GM18505 (cell line): ENCODE results near the gene SHMT2.
A peak's percentile ranks its signal among the peaks of the same experiment; 100 is the strongest.

Experiments used
- ATAC-seq: cut with Tn5 transposase; IDR thresholded peaks from one replicate; pipeline ENCODE4 v1.9.1; 2021; ENCODE audit not compliant: unreplicated experiment
- POLR2A ChIP-seq: IDR thresholded peaks from 4 replicates; pipeline ENCODE4 v1.6.1; 2011; ENCODE audit warnings: borderline replicate concordance; ENCODE audit not compliant: insufficient read depth, insufficient read length; ENCODE audit errors: extremely low read depth

The SHMT2 gene

GRCh38 chr12:57230381-57231155 is 1.1 kb downstream of the SHMT2 start:
- no peak for TF ChIP-seq POLR2A
- no peak for ATAC-seq

DNA sequence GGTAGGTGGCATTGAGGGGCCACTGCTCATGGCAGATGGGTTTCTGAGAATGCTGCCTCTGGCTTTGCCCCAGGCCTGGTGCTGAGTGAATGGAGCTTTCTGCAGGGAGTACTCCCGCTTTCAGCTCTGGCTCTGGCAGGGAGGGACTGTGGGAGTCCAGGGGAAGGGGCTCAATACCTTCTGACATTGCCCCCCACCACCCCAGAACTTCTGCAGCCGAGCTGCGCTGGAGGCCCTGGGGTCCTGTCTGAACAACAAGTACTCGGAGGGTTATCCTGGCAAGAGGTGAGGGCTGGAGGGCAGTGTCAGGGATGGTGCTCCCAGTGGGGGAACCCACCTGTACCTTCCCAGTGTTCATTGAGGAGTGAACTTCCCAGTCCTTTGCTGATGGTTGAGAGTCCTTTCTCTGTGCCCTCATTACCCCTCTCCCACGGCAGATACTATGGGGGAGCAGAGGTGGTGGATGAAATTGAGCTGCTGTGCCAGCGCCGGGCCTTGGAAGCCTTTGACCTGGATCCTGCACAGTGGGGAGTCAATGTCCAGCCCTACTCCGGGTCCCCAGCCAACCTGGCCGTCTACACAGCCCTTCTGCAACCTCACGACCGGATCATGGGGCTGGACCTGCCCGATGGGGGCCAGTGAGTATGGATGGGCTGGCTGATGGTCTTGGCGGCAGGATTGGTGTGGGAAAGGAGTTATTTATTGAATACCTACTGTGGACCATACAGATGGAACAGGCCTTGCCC is 1.9 kb downstream of the SHMT2 start:
- no peak for TF ChIP-seq POLR2A
- no peak for ATAC-seq

- TF ChIP-seq POLR2A, result no peak
- no peak for ATAC-seq
Observed at GRCh38 chr12:57232156-57232756, 2.7 kb downstream of the SHMT2 start.

DNA sequence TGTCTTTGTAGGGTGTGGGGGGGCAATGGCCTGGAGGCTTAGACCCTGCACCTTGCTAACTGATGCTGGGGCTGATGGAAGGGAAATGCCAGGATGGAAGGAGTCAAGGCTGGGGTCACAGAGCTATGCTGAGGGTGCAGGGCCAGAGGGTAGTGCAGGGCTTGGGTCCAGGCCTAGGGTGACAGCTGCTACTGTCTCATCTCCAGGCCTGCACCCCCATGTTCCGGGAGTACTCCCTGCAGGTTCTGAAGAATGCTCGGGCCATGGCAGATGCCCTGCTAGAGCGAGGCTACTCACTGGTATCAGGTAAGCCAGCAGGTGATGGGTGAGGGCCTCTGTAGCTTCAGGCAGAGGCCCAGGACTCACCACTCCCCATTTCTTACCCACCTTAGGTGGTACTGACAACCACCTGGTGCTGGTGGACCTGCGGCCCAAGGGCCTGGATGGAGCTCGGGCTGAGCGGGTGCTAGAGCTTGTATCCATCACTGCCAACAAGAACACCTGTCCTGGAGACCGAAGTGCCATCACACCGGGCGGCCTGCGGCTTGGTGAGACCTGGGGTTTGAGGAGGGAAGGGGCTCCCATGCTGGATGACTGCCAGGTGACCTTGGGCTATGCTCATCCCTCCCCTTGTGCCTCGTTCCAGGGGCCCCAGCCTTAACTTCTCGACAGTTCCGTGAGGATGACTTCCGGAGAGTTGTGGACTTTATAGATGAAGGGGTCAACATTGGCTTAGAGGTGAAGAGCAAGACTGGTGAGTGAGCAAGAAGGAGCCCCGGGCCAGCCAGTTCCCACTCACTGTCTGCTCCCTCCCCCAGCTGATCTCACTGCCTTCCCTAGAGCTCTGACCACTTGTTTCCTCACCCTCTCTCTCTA is 4.1 kb downstream of the SHMT2 start:
- TF ChIP-seq POLR2A, result peak; percentile 22
- no peak for ATAC-seq

GRCh38 chr12:57234233-57234570 is 4.7 kb downstream of the SHMT2 start:
- no peak for TF ChIP-seq POLR2A
- ATAC-seq, result no peak

DNA sequence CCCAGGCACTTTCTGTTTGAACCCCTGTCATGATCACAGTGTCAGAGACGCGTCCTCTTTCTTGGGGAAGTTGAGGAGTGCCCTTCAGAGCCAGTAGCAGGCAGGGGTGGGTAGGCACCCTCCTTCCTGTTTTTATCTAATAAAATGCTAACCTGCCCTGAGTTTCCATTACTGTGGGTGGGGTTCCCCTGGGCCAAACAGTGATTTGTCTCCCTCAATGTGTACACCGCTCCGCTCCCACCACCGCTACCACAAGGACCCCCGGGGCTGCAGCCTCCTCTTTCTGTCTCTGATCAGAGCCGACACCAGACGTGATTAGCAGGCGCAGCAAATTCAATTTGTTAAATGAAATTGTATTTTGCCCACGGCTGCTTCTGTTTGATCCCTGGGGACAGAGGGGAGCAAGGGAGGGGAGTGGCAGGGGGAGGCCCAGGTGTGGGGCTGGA is 5.1 kb downstream of the SHMT2 start:
- no peak for TF ChIP-seq POLR2A
- no peak for ATAC-seq

DNA sequence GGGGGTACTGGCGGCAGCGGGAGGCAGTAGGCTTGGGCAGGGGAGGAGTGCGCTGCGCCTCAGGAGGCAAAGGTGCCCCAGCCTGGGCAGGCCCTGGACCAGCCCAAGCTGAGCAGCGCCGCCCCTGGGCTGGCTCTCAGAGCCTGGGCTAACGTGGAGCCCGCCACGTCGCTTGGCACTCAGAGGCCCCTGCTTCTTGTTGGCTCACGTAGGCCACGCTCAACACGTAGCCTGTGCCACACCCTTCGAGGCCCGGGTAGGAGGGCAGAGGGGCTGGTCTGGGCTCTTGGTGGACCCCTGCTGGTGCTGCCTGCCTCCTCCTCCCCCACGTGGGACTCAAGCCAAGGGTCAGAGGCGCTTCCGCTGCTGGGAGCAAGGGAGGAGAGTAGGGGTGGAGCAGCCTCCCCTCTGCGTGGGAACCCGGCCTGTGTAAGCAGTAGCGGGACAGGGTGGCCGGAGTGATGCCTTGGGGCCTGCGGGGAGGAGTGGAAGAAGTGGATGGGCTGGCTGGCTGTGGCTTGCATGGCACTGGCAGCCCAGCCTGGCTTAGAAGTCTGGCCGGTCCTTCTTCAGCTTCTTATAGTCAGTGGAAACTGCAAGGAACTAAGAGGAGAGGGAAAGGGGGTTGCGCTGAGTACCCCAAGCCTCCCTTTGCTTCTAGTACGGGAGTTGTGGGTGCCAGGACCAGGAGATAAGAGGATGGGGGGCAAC is 5.7 kb downstream of the SHMT2 start:
- no peak for TF ChIP-seq POLR2A
- ATAC-seq, result no peak

- ATAC-seq, result no peak
- TF ChIP-seq POLR2A, result peak; percentile 26
Observed at GRCh38 chr12:57235728-57236131, 6.2 kb downstream of the SHMT2 start.

- ATAC-seq, result no peak
- TF ChIP-seq POLR2A, result peak; percentile 2
Observed at GRCh38 chr12:57236201-57236924, 6.9 kb downstream of the SHMT2 start.

DNA sequence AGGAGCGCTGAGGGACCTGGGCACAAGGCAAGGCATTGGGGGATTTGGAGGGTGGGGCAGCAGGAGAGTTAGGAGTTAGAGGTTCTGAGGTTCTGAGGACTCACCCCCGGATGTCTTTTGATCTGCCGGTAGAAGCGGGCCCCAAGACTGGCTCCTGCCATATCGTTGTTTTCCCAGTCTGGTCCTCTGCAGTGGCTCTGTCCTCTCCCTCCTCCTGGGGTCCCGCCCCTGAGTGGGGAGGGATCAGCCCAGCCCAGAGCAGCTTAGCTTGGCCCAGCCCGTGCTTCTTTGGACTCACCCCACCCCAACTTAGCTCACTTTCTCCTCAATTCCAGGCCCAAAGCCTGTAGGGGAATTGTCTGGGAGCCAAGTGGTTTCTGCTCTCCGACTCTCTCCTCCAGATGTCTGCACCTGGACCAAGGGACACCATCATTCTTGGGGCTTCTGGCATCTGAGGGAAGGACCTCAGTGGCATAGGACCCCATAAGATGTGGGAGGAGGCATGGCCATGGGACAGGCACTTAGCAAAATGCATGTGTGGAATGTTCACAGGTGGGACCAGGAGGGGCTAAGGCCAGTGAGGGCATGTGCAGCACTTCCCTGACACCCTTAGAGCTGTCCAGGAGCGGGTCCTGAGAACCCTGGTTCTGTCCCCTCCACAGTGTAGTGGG is 7.5 kb downstream of the SHMT2 start:
- no peak for TF ChIP-seq POLR2A
- no peak for ATAC-seq

GRCh38 chr12:57237596-57237931 is 8.1 kb downstream of the SHMT2 start:
- TF ChIP-seq POLR2A, result no peak
- no peak for ATAC-seq

DNA sequence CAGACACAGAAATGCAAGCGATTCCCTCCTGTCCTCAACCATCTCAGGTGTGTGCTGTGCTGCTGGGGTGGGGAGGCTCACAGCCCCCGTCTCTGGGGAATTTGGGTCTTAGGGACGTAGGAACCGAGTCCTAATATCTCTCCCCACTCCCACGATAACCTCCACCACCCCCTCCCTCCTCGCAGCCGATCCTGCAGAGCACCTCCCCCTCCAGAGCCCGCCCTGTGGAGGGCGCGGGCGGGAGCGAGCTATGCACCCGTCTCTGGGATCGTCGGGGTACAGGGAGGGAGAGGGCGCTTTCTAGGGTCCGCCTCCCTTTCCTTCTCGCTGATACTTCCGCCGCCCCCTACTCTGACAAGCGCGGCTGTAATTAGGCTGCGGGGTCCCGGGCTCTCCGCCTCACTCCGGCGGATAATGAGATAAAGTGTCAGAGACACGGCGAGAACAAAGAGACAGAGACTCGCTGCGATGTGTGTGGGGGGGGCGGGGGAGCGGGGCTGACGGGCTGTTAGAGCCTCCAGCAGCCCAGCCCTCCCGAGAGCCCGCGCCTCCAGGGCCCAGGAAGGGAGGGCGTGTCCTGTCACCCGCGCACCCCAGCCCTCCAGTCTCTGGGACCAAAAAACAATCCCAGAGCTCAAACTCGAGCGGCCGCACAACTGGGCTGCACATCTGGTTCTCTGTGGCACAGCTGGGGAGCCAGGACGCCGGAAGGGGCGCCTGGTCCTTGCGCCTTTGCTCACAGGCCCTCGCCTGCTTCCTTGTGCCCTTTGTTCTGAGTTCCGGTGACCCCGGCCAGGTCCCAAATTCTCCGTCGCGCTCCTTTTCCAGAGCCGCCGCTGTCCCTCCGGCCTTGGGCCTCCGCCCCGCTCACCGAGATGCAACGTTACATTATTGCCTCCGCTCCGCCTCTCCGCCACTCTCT is 8.7 kb downstream of the SHMT2 start:
- TF ChIP-seq POLR2A, result no peak
- no peak for ATAC-seq
